ENCODE measurements around the gene SST.

The SST gene

DNA sequence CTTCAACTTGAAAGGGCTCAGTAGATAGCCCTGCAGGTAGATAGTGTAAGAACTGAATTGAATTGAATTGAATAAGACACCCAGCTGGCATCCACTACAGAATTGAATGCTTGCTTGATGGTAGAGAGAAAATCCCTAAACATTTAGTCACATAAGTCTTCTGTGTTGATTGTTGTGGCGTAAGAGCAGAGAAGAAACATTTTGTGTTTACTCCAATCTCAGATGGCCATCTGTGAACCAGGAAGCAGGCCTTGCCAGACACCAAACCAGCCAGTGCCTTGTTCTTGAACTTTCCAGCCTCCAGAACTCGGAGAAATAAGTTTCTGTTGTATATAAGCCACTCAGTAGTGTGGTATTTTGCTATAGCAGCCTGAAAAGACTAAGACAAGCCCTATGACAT is 43.6 kb downstream of the SST start:
- DNase-seq, result no peak

DNA sequence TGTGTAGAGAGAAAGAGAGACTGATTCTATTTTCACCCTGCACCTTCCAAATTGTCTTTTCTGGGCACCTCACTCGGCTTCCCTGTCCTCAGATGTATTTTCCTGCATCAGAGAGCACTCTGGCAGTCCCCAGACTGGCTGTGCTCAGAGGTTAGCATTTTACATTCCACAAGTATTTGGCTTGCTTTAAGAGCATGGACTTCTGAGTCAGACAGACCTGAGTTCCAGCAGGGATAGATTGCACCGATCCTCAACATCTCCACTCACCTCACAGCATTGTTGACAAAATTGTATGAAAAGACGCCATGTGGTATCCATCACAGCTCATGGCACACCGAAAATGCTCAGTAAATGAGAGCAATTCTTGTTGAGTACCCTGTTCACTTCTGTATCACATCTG is 45.6 kb downstream of the SST start:
- DNase-seq, result no peak

DNA sequence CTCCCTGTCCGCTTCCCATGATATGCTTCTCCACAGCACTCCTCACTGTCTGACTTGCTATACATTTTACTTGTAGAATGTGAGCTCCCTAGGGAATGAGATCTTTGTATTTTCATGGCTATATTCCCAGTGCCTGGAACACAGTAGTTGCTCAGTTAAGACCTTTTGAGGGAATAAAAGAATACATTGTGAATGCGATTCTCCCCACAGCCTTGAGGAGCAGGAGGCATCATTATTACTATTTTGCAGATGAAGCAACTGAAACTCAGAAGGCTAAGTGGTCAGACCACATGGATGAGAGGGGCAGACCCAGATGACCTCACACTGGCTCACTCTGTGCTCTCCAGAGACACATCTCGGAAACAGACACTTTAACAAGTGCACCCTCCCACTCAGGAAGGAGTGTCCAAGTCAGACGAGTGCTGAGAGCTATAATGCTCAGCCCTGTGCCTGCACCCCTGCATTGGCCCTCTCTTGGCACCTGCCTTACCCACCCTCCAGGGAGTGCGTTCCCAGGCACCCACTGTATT is 46.8 kb downstream of the SST start:
- no peak for DNase-seq

DNA sequence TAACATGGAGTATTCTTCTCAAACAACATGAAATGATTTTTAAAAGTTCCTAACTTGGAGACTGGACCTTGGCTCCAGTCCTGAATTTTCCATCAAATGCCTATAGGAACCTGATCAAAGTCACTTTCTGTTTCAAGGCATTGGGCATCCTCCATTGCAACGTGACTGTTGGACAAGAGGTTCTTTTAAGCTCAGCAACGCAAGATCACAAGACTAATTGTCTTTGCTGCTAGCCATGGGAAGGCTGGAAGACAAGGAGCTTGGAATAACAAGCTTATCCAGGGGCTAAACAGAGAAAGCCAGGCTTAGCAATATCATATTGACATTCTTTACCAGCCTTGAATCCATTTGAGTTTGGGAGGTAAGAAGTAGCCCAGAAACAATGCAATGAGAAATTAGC is 48.3 kb downstream of the SST start:
- DNase-seq, result no peak

DNA sequence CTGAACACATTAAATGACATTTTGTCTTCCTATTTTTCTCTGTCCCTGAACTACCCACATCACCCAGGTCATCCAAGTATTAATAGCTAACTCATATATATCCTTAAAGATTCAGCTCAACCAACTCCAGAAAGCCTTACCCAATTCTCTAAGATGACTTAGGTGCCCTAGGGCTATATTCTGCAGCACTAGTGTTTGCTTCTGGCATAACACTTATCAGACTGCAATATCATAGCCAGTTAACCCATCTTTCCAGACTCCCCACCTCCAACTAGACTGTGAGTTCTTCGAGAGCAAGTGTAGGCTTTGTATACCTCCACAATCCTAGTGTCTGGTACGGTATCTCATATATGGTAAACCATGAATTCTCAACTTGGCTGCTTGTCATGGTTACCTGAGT is 50.7 kb downstream of the SST start:
- DNase-seq, result no peak

Measured in activated effector memory CD4-positive, alpha-beta T cell treated with Interleukin-2 at 50 U/mL for 16 hours (primary cell).